Small intestine (tissue), 7 donors: ENCODE measurements around the gene GARIN5B. TPM values are rescaled to one million over a fixed set of nuclear protein-coding genes. Genes with fewer than 3 reads are reported as not detected.
A peak's percentile ranks its signal among the peaks of the same experiment; 100 is the strongest.

Experiments used
- DNase-seq, 2 donors: peaks; one replicate each; pipeline versions ENCODE4 v3.0.0 to v3.0.0-alpha.2; 2013
- FAIRE-seq: peaks from 2 replicates; lab custom pipeline; 2012; peaks lifted over from hg19 to GRCh38; lab: Jason Lieb, UNC
- H3K27ac ChIP-seq, 3 donors: one replicate each; pipeline ENCODE4 v1.5.1; 2013; ENCODE audit warnings: low read length in 2 of 3, mild to moderate bottlenecking in 2 of 3, control low read depth in 1 of 3, inconsistent platforms in 1 of 3, low read depth in 1 of 3, moderate library complexity in 1 of 3
- H3K27me3 ChIP-seq, 3 donors: one replicate each; pipeline ENCODE4 v1.6.1; 2013; ENCODE audit warnings: low read length in 3 of 3, inconsistent platforms in 1 of 3; ENCODE audit not compliant: control insufficient read depth in 3 of 3, insufficient read depth in 3 of 3
- H3K36me3 ChIP-seq, 3 donors: one replicate each; pipeline ENCODE4 v1.6.1; 2013; ENCODE audit warnings: low read length in 3 of 3, inconsistent platforms in 1 of 3, low read depth in 1 of 3, mild to moderate bottlenecking in 1 of 3, moderate library complexity in 1 of 3; ENCODE audit not compliant: control insufficient read depth in 3 of 3, insufficient read depth in 2 of 3
- H3K4me1 ChIP-seq, 3 donors: one replicate each; pipeline ENCODE4 v1.6.1; 2013; ENCODE audit warnings: low read length in 2 of 3, inconsistent platforms in 1 of 3, low read depth in 1 of 3, mild to moderate bottlenecking in 1 of 3, moderate library complexity in 1 of 3; ENCODE audit not compliant: control insufficient read depth in 3 of 3, insufficient read depth in 2 of 3
- H3K4me3 ChIP-seq, 3 donors: one replicate each; pipeline ENCODE4 v1.5.1; 2013; ENCODE audit warnings: low read length in 3 of 3, control low read depth in 1 of 3, inconsistent platforms in 1 of 3, low read depth in 1 of 3, mild to moderate bottlenecking in 1 of 3, moderate library complexity in 1 of 3
- H3K9me3 ChIP-seq, 2 donors: one replicate each; pipeline ENCODE4 v1.6.1; 2013; ENCODE audit warnings: low read depth in 1 of 2, low read length in 1 of 2; ENCODE audit not compliant: control insufficient read depth in 2 of 2, insufficient read depth in 1 of 2
- WGBS, 3 donors: extraction: QIAGEN DNeasy Blood & Tissue Kit; methylation state at CpG; one replicate each; pipeline ENCODE4 v1.1.7; 2013; 5-methylcytosine and 5-hydroxymethylcytosine counted together
- polyA plus RNA-seq, 4 donors: library from polyadenylated mRNA; stranded (reverse) in 3 of 4; unstranded in 1 of 4; fragments of 200-250 nt in 3 of 4; fragments of 120-200 nt in 1 of 4; gene quantifications; one replicate each; pipeline versions ENCODE4 v1.2.1 to v1.2.3, GENCODE V29; 2013
- donor health status: healthy with polysubstance abuse.
- donor health status: control.
- donor health status: control.
- donor health status: Bipolar disorder and iron deficiency.
- donor health status: healthy.

The GARIN5B gene
- polyA plus RNA-seq, 4 donors: 0.03 TPM; not detected in 3

DNA sequence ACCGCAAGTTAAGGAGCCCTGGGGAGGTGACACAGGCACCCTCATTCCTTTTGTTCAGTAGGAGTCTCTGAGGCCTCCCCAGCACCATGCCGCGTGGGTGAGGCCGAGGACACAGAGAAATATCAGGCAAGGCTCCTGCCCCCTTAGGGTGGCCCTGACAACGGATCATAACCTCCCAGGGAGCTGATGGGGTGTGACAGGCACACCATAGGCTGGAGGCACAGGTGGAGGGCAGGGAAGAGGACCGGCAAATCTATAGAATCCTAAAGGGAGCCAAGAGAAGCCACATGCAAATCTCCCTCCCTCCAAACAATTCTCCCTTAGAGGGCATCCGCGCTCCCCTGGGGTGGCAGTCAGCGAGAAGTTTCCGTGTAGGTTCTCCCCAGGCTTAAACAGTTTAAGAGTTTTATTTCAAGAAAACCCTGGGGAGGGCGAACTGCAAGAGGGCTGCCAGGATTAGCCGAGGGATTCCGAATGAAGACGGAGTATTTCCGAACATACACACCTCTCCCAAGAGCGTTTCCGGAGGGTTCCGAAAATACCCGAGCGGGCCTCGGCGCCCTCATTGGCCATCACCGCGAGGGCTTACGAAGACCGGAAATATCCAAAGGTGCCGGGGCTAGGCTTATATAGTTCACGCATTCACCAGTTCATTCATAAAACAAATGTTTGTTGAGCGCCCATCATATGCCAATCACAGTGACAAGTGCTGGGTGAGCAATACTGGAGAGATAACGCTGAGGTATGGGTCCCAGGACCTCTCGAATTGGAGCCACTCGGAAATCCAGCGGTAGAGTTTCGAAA lies 22.1 kb upstream of the GARIN5B start:
- peak; percentile 97 to 98 for DNase-seq
- peak overlapping the region; percentile 86 to 99 (median 97) for H3K27ac ChIP-seq
- peaks cover 0 to 7% of the 10 kb centered on the region in 2 donors for H3K9me3 ChIP-seq
- FAIRE-seq: no peak
- peaks cover 8 to 37% (median 12%) of the 10 kb centered on the region in 3 donors for H3K4me1 ChIP-seq
- peaks cover 4 to 49% (median 17%) of the 10 kb centered on the region in 3 donors for H3K36me3 ChIP-seq
- WGBS, 3 donors: 3 to 4% (median 4%) methylated on average over 34 of the region's 34 CpGs
- H3K27me3 ChIP-seq: no peaks in the 10 kb centered on the region
- peak overlapping the region; percentile 47 to 97 (median 75) for H3K4me3 ChIP-seq

DNA sequence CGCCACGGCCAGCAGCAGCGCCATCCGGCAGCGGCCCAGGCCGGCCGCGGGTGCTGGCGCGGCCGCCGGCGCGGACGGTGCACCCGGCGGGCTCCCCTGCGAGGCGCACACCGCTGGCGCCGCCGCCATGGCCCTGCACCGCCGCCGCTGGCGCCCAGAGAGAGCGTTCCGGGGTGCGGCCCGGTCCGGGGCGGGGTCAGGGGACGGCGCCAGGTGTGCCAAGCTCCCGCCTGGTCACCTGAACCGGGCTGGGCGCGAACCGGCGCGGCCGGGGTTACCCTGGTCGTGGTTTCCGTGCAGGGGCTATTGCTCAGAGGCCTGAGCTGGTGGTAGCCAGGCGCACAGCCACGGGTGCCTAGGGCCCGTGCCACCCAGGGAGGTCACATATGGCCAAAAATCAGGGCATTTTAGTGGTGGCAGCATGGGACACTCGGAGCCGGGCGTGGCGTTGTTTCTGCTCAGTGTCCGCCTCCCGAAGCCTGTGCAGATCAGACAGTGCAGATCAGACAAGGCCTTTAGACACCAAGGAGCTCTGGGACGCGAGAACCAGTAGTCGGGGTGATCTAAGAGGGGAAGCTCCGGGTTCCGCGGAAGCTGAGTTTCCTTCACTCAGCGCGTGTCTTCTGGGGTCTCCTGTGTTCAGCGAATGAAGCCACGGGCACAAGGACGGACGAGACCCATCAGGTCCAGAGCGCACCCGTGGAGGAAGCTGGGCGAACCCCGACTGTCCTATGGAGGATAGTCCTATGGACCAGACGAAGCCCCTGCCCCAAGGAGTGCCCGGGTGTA lies 21.3 kb upstream of the GARIN5B start, which contains the start of gene TMEM238:
Gene TMEM238 (minus strand): TSS at position 162 of the 789 bp plus-strand sequence. CDS start 33 bp downstream, at position 129.
- FAIRE-seq (no peak), DNase-seq (peak; percentile 77 to 85)
- Histone ChIP-seq H3K27me3 (no peaks in the 10 kb centered on the region), H3K4me1 (peaks cover 8 to 37% (median 12%) of the 10 kb centered on the region in 3 donors), H3K36me3 (peaks cover 4 to 45% (median 17%) of the 10 kb centered on the region in 3 donors), H3K9me3 (peaks cover 0 to 7% of the 10 kb centered on the region in 2 donors), H3K27ac (peak within 1 kb of the TSS; percentile 86 to 99 (median 97)), H3K4me3 (peak within 1 kb of the TSS; percentile 63 to 97 (median 75))
- 5 to 16% (median 11%) methylated on average over 53 to 72 of the region's 72 CpGs for WGBS, 3 donors

DNA sequence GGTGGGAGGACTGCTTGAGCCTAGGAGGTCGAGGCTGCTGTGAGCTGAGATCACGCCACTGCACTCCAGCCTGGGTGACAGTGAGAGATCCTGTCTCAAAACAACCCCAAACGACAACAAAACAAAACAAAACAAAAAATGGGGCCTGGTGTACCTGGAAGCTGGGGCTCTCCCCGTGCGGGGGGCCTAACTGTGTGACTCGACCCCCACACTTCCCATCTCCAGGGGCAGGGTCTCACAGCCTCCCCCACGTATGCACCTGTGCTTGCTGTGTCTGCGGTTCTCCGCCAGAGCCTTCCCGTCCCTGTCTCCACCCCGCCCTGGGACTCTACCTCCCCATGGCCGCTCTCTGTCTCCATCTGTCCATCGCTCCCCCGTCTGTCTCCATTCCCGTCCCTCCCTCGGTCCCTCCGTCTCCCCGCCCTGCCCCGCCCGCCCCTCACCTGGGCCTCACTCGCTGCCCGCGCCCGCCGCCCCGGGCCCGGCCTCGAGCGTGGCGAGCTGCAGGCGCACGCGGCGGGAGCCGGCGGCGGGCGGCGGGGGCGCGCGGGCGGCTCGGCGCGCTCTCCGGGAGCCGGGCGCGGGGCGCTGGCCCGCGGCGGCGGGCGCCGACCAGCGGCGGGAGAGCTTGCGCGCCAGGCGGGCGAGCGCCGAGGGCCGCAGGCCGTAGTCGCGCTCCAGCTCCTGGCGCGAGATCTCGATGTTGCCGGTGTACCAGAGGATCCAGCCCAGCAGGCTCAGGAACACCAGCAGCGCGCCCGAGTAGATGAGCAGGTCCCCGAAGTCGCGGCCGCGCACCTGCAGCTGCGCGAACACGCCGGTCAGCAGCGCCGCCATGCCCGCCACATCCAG lies 20.4 kb upstream of the GARIN5B start:
- DNase-seq (peak in 1 of 2 donors; percentile 58), FAIRE-seq (no peak)
- WGBS, 3 donors: 3 to 6% (median 4%) methylated on average over 44 to 88 of the region's 88 CpGs
- peaks cover 7 to 33% (median 8%) of the 10 kb centered on the region in 3 donors for H3K4me1 ChIP-seq
- peaks cover 0 to 7% of the 10 kb centered on the region in 2 donors for H3K9me3 ChIP-seq
- H3K4me3 ChIP-seq: peak overlapping the region; percentile 44 to 75 (median 63)
- peaks cover 4 to 43% (median 10%) of the 10 kb centered on the region in 3 donors for H3K36me3 ChIP-seq
- H3K27me3 ChIP-seq: no peaks in the 10 kb centered on the region
- peak overlapping the region; percentile 86 to 97 (median 86) for H3K27ac ChIP-seq

DNA sequence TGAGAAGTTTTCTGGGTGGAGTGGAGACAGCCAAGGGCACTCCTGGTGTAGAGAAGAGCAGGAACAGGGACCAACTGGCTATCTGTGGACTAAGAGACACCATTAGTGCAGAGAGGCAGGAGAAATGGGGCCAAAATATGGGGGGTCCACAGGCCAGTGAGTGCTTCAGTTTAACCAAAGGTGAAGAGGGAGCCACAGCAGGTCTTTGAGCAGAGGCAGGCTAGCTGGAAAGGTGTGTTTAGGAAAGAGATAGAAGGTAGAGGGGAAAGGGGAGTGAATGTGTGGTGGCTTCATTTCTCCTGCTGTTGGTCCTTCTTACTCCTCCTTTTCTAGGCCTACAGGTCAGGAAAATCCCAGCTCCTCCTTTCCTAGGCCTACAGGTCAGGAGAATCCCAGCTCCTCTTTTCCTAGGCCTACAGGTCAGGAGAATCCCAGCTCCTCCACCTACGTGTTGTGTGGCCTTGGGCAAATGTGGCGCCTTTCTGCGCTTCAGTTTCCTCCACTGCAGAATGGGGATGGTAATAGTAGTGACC lies 19.5 kb upstream of the GARIN5B start:
- Histone ChIP-seq H3K27ac (no peak overlapping the region), H3K27me3 (peaks cover 0 to 4% (median 0%) of the 10 kb centered on the region in 3 donors), H3K9me3 (peaks cover 0 to 7% of the 10 kb centered on the region in 2 donors), H3K4me3 (no peak overlapping the region), H3K4me1 (peaks cover 2 to 23% (median 2%) of the 10 kb centered on the region in 3 donors), H3K36me3 (peaks cover under 1 to 34% (median 1%) of the 10 kb centered on the region in 3 donors)
- WGBS, 3 donors: 95 to 97% (median 96%) methylated on average over 3 of the region's 3 CpGs
- FAIRE-seq (no peak), DNase-seq (no peak)

DNA sequence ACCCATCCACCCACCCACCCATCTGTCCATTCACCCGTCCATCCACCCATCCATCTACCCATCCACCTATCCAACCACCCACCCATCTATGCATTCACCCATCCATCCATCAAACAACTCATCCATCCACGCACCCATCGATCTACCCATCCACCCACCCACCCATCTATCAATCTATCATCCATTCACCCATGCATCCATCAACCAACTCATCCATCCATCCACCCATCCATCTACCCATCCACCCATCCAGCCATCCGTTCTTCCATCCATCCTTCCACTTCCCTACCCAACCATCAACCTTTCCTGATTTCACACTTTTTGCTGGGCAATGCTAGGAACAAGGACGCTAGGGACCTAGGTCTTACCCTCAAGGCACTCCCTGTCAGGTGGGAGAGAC lies 19.0 kb upstream of the GARIN5B start:
- no peak for DNase-seq
- peaks cover 0 to 9% (median 2%) of the 10 kb centered on the region in 3 donors for H3K27me3 ChIP-seq
- 97 to 98% (median 97%) methylated on average over 5 of the region's 5 CpGs for WGBS, 3 donors
- H3K36me3 ChIP-seq: peaks cover 0 to 28% (median 0%) of the 10 kb centered on the region in 3 donors
- H3K9me3 ChIP-seq: peaks cover 0 to 7% of the 10 kb centered on the region in 2 donors
- no peak overlapping the region for H3K27ac ChIP-seq
- no peak overlapping the region for H3K4me3 ChIP-seq
- no peak for FAIRE-seq
- peaks cover 0 to 18% (median 2%) of the 10 kb centered on the region in 3 donors for H3K4me1 ChIP-seq

DNA sequence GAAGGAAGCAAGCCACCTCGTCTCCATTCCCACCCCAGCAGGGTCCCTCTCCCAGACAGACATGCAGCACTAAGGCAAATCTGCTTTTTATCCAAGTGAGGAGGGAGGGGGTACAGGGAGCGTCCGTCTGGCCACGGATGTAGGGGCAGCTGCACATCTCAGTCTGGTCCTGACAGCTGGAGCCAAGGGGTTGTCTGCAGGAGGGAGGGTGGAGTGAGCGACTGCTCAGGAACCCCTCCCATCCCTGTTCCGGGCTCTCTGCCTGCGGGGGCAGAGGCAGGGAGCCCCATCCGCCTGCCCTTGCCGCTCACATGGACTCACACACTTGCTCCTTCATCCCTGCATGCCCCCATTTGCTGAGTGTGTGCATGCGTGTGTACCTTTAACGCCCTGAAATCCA lies 16.1 kb upstream of the GARIN5B start:
- FAIRE-seq: no peak
- no peak overlapping the region for H3K27ac ChIP-seq
- 62 to 77% (median 75%) methylated on average over 9 to 11 of the region's 11 CpGs for WGBS, 3 donors
- peaks cover 0 to 7% of the 10 kb centered on the region in 2 donors for H3K9me3 ChIP-seq
- H3K4me3 ChIP-seq: no peak overlapping the region
- peaks cover 0 to 34% (median 7%) of the 10 kb centered on the region in 3 donors for H3K27me3 ChIP-seq
- no peak for DNase-seq
- peaks cover 0 to 16% (median 2%) of the 10 kb centered on the region in 3 donors for H3K4me1 ChIP-seq
- H3K36me3 ChIP-seq: peaks cover 0 to 19% (median 0%) of the 10 kb centered on the region in 3 donors

DNA sequence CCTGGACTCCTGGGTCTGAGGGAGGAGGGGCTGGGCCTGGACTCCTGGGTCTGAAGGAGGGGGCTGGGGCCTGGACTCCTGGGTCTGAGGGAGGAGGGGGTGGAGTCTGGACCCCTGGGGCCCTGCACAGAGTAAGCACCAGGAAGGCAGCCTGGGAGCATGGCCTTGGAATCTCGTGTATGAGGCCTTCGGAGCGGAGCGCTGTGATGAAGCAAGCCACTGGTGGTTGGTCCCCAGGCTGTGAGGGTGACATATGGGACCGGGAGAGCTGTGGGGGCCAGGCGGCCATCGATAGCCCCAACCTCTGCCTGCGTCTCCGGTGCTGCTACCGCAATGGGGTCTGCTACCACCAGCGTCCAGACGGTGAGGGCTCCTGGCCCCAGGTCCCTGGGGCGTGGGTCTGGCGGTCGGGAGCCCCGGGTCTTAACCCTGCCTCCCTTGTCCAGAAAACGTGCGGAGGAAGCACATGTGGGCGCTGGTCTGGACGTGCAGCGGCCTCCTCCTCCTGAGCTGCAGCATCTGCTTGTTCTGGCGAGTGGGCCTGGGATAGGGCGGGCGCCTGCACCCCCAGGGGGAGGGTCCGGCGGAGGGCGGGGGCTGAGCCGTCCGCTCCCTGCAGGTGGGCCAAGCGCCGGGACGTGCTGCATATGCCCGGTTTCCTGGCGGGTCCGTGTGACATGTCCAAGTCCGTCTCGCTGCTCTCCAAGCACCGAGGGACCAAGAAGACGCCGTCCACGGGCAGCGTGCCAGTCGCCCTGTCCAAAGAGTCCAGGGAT lies 14.5 kb upstream of the GARIN5B start:
- 34 to 60% (median 60%) methylated on average over 43 of the region's 43 CpGs for WGBS, 3 donors
- Histone ChIP-seq H3K4me3 (no peak overlapping the region), H3K4me1 (peaks cover 0 to 18% (median 0%) of the 10 kb centered on the region in 3 donors), H3K27me3 (peaks cover 0 to 51% (median 16%) of the 10 kb centered on the region in 3 donors), H3K9me3 (peaks cover 0 to 3% of the 10 kb centered on the region in 2 donors), H3K36me3 (peaks cover 0 to 16% (median 0%) of the 10 kb centered on the region in 3 donors), H3K27ac (no peak overlapping the region)
- FAIRE-seq (no peak), DNase-seq (no peak)
